HUES6 (cell line): ENCODE results near the gene SMPDL3B.

Source experiments
- H3K27ac ChIP-seq: 2 replicates; pipeline ENCODE4 v1.7.0; 2013; ENCODE audit warnings: low read depth, mild to moderate bottlenecking, low read length, inconsistent platforms
- H3K27me3 ChIP-seq: 2 replicates; pipeline ENCODE4 v1.6.1; 2013; ENCODE audit warnings: low read length; ENCODE audit not compliant: control insufficient read depth, insufficient read depth
- H3K36me3 ChIP-seq: 2 replicates; pipeline ENCODE4 v1.6.1; 2013; ENCODE audit warnings: low read length; ENCODE audit not compliant: control insufficient read depth, insufficient read depth
- H3K4me1 ChIP-seq: 2 replicates; pipeline ENCODE4 v1.6.1; 2013; ENCODE audit warnings: low read length; ENCODE audit not compliant: control insufficient read depth, insufficient read depth
- H3K4me3 ChIP-seq: 2 replicates; pipeline ENCODE4 v1.5.1; 2013; ENCODE audit warnings: low read depth, low read length
- H3K9ac ChIP-seq: one replicate; pipeline ENCODE4 v1.6.1; 2013; ENCODE audit warnings: mild to moderate bottlenecking, low read length
- H3K9me3 ChIP-seq: 2 replicates; pipeline ENCODE4 v1.6.1; 2013; ENCODE audit warnings: low read depth, low read length; ENCODE audit not compliant: control insufficient read depth, insufficient read depth

Gene SMPDL3B

DNA sequence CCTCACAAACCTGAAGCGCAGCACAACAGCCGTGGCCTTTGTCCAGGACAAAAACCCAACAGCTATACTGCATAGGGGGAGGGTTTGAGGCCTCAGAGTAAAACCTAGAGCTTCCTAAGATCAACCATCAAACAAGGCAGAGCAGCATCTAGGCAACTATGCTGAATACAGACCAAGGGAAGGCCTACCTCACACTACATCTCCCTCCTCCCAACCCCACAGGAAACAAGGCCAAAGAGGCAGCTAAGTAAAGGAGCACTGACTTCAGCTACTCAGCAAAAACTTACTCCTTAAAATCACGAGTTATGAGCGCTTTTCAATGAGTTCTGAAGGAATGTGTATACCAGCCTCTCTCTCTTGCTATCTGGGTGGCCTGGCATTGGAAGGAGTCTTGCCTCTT is 37.3 kb downstream of the SMPDL3B start:
- no peaks in the 10 kb centered on the region for H3K27me3 ChIP-seq
- no peak overlapping the region for H3K27ac ChIP-seq
- no peaks in the 10 kb centered on the region for H3K9me3 ChIP-seq
- H3K4me3 ChIP-seq: no peak overlapping the region
- H3K36me3 ChIP-seq: peaks cover 42% of the 10 kb centered on the region
- H3K4me1 ChIP-seq: no peaks in the 10 kb centered on the region
- H3K9ac ChIP-seq: no peak overlapping the region

DNA sequence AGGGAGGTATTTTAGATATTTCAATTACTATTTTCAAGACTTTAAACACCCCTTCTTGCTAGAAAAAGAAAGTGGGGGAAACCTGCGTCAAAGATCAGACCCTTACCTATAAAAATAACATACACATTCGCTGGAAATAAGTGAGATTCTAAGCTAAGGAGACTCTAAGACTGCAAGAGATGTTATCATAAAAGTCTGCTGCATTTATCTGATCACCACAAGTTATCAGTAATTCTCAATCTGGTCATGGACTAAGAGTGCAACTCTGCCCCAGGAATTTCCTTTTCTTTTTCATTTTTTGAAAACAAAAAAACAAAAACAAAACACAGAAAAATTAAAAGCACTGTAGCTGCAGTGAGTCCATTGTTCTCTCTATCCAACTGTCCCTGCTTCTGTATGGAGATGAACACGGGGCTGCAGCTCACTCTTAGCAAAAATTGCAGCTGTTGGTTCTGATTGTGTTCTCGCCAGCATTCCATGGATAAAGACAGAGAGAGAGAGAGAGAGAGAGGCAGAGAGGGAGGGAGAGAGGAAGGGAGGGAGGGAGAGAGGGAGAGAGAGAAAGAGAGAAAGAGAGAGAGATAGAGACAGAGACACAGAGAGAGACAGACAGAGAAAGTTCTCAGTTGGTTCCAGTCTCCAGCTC is 39.1 kb downstream of the SMPDL3B start:
- H3K36me3 ChIP-seq: peaks cover 33% of the 10 kb centered on the region

DNA sequence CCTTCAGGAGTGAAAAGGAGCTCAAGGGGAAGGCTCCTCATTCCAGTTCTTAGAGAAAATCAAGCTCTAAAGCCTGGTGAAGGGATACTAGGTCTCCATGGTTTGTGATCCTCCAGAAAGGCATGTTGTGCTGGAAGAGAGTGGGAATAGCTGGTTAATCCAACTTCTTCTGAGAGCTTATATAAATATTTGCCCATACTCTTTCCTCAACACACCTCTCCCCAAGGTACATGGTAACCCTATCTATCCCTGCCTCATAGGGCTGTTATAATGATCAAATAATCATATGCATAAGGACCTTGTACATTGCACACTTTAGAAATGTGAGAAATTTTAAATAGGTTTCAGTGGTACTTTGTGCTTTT is 39.6 kb downstream of the SMPDL3B start:
- Histone ChIP-seq H3K4me1 (no peaks in the 10 kb centered on the region), H3K4me3 (no peak overlapping the region), H3K27me3 (no peaks in the 10 kb centered on the region), H3K9me3 (no peaks in the 10 kb centered on the region), H3K36me3 (peaks cover 33% of the 10 kb centered on the region), H3K9ac (no peak overlapping the region), H3K27ac (no peak overlapping the region)

More for the DNA sequence above, 39.1 kb downstream of the SMPDL3B start:
- H3K4me1 ChIP-seq: no peaks in the 10 kb centered on the region
- H3K27me3 ChIP-seq: no peaks in the 10 kb centered on the region
- H3K27ac ChIP-seq: no peak overlapping the region
- no peak overlapping the region for H3K9ac ChIP-seq
- H3K9me3 ChIP-seq: no peaks in the 10 kb centered on the region
- no peak overlapping the region for H3K4me3 ChIP-seq

DNA sequence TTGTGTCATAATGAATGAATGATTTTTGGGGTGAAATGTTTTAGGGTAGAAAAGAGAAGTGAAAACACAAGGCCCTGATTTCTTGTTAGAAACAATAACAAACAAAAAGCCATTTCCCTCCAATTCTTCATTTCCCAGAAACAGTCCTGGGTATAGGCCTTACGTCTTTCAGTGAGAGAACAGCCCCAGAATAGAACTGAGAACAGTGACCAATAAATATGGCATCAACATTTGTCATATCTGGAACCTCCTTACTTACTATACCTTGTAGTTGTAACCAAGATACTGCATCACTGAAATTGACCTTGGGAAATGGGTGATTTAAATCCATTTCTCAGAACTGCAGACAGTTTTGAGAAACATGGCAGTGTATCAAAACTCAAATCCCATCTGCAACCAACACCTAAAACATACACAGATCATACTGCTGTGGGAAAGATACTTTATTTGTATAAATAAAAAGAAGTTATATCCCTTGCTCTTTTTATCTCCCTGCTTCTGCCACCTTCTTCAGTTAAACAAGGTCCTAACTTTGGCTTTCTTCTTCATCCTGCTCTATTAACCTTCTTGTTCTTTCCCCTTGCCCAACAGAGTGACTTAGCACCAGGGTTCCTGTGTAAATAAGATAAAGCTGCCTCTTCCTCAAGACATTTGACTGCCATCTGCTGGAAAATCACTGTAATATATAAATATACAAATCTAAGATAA is 44.5 kb downstream of the SMPDL3B start:
- no peak overlapping the region for H3K27ac ChIP-seq
- H3K36me3 ChIP-seq: peaks cover 13% of the 10 kb centered on the region
- no peak overlapping the region for H3K9ac ChIP-seq

DNA sequence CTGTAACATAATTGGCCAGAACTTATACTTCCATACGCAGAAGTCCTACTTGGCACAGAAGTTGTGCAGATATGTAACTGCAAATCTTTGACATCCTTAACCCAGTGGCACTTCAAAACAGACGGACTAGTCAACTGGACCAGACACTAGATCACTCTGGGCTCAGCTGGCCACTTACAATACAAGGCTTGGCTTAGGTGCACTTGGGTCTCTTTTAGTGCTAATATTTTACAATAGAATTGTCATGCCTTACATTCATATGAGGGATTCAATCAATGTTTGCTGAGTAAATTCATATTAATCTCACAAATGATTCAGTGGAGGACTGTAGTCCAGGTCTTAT is 45.0 kb downstream of the SMPDL3B start:
- Histone ChIP-seq H3K9ac (no peak overlapping the region), H3K27ac (no peak overlapping the region)

More for the DNA sequence above, 44.5 kb downstream of the SMPDL3B start:
- H3K4me3 ChIP-seq: no peak overlapping the region
- H3K9me3 ChIP-seq: no peaks in the 10 kb centered on the region
- H3K27me3 ChIP-seq: no peaks in the 10 kb centered on the region
- no peaks in the 10 kb centered on the region for H3K4me1 ChIP-seq

DNA sequence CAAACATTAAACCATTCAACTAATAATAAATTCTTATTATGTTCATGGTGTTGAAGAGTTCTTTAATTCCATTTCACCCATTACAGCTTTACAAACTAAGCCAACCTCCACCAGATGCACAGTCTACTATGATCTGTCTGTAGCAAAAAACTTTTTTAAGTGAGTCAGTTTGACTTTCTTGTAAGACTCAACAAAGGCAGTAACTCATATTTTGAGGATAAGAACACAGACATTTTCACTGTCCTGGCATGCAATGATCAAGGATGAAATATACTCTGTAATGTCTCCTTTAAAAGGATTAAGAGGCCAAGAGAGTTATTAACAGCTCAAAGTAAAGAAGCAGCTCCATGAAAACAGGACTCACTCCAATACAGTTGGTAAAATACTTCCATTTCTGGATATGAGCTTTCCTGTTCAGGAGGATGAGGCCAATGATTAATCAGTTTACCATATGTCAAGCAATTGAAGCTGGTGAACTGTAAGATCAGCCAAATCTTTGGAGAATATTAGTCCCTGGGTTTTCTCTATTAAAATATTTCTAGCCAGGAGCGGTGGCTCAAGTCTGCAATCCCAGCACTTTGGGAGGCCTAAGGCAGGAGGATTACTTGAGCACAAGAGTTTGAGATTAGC is 45.5 kb downstream of the SMPDL3B start:
- no peak overlapping the region for H3K4me3 ChIP-seq
- no peaks in the 10 kb centered on the region for H3K9me3 ChIP-seq
- H3K36me3 ChIP-seq: peaks cover 10% of the 10 kb centered on the region
- H3K27me3 ChIP-seq: no peaks in the 10 kb centered on the region
- no peak overlapping the region for H3K27ac ChIP-seq
- H3K4me1 ChIP-seq: no peaks in the 10 kb centered on the region
- H3K9ac ChIP-seq: no peak overlapping the region

More for the DNA sequence above, 45.0 kb downstream of the SMPDL3B start:
- no peaks in the 10 kb centered on the region for H3K9me3 ChIP-seq
- no peaks in the 10 kb centered on the region for H3K4me1 ChIP-seq
- H3K36me3 ChIP-seq: peaks cover 10% of the 10 kb centered on the region
- no peak overlapping the region for H3K4me3 ChIP-seq
- no peaks in the 10 kb centered on the region for H3K27me3 ChIP-seq

DNA sequence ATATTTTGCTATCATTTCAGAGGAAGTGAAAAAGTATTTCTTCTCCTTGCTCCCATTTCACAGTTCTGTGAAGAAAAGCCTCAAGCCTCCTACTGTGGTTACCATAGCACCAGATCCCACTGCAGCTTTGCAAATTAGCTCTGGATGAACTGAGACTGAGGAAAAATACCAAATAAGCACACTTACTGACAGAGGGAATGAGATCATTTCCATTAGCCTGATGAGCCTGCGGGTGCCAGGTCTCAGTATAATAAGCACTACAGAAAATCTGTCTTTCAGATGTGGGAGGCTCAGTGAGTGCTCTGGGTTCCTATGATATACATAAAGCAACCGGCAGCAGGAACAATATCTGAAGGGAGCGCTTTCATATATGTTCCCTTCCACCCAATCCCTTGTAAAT is 46.3 kb downstream of the SMPDL3B start:
- no peaks in the 10 kb centered on the region for H3K27me3 ChIP-seq
- no peak overlapping the region for H3K9ac ChIP-seq
- no peak overlapping the region for H3K4me3 ChIP-seq

DNA sequence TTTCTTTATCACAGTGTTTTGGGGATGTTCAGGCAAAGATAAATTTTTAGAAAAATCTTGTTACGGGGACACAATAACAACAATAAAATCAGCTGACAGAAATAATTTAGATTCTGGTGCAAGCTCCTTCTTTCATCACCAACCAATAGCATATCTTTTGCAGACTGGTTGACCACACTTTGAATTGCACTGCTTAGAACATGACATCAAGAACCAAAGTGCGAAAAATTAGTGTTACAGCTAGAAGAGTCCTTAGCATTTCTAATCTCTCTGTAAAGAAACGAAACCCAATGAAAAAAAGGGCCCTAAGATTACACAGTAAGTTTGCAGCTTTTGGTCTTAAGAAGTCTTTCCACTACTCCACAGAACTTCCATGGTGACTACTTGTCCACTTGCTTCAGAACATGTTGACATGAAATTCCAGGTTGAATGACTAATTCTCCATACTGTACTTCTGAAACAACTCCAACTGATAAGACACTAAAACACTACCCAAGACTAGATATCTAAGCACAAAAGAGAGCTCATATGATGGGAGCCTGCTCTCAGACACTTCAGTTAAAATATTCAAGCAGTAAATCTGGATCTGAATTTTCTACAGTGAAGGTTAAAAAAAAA is 56.2 kb downstream of the SMPDL3B start:
- Histone ChIP-seq H3K9me3 (no peaks in the 10 kb centered on the region), H3K27ac (no peak overlapping the region), H3K4me1 (no peaks in the 10 kb centered on the region), H3K27me3 (no peaks in the 10 kb centered on the region), H3K4me3 (no peak overlapping the region), H3K9ac (no peak overlapping the region), H3K36me3 (peaks cover 72% of the 10 kb centered on the region)

More for the DNA sequence above, 46.3 kb downstream of the SMPDL3B start:
- peaks cover 10% of the 10 kb centered on the region for H3K36me3 ChIP-seq
- H3K27ac ChIP-seq: no peak overlapping the region
- no peaks in the 10 kb centered on the region for H3K4me1 ChIP-seq
- no peaks in the 10 kb centered on the region for H3K9me3 ChIP-seq

DNA sequence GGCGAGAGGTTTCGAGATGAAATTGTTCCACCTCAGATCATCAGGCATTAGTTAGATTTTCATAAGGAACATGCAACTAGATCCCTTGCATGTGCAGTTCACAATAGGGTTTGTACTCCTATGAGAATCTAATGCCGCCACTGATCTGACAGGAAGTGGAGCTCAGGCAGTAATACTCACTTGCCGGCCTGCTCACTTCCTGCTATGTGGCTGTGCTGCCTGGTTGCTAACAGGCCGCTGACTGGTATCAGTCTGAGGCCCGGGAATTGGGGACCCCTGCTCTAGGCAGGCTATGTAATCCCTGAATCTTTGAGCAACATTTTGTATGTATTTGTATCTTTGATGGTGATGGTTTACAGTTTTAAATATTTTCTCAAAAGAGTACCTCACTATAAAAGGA is 57.5 kb downstream of the SMPDL3B start:
- Histone ChIP-seq H3K4me1 (no peaks in the 10 kb centered on the region), H3K27ac (no peak overlapping the region), H3K36me3 (peaks cover 83% of the 10 kb centered on the region), H3K9me3 (no peaks in the 10 kb centered on the region), H3K4me3 (no peak overlapping the region), H3K27me3 (no peaks in the 10 kb centered on the region), H3K9ac (no peak overlapping the region)

DNA sequence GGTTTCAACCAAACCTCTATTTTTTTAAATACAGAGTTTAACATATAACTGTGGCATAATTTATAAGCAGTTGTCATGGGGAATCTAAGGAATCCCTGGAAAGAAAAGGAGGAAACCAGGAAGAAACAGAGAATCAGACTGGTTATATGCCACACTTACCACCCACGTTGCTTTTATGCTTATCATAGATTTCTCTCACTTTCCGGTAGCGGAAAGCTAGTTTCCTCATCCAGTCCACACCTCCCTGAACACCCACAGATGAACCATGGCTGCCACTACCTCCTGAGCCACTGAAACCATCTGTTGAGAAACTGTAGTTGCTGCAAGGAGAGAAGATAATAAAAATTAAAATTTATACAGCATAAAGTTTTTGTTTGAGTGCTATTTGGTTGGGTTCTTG is 58.4 kb downstream of the SMPDL3B start:
- no peak overlapping the region for H3K4me3 ChIP-seq
- H3K27ac ChIP-seq: no peak overlapping the region
- no peaks in the 10 kb centered on the region for H3K9me3 ChIP-seq
- H3K27me3 ChIP-seq: no peaks in the 10 kb centered on the region
- peaks cover 84% of the 10 kb centered on the region for H3K36me3 ChIP-seq
- no peak overlapping the region for H3K9ac ChIP-seq
- H3K4me1 ChIP-seq: no peaks in the 10 kb centered on the region

DNA sequence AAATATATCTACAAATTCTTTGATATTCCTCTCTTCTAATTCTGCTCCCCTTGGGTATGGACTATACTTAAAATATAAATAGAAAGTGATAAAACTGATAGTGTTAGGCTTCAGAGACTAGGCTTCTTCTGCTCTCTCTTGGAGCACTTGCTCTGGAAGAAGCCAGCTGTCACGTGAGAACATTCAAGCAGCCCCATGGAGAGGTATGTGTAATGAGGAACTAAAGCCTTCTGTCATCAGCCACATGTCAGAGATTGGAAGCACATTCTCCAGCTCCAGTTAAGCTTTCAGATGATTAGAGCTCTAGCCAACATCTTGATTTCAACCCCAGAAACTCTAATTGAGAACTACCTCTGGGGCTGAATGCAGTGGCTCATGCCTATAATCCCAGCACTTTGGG is 59.3 kb downstream of the SMPDL3B start:
- no peaks in the 10 kb centered on the region for H3K27me3 ChIP-seq
- peaks cover 81% of the 10 kb centered on the region for H3K36me3 ChIP-seq
- no peak overlapping the region for H3K4me3 ChIP-seq
- no peaks in the 10 kb centered on the region for H3K4me1 ChIP-seq
- no peaks in the 10 kb centered on the region for H3K9me3 ChIP-seq
- H3K9ac ChIP-seq: no peak overlapping the region
- H3K27ac ChIP-seq: no peak overlapping the region
